SW480 (cell line): ENCODE measurements around the gene GPX5.
"Not testable (repeated sequence)": the region's sequence is repeated elsewhere in the genome, so short reads cannot be mapped to it uniquely, and the experiment has no call there.

Experiments
- DNase-seq: peaks from one replicate; pipeline ENCODE4 v3.0.0-alpha.2; 2016; ENCODE audit warnings: low spot score

The GPX5 gene

GRCh38 chr6:28515676-28516075, 10.0 kb upstream of the GPX5 start, which contains the start of gene GPX6:
Gene GPX6, minus strand, starts transcription at chr6:28515793. Its CDS starts 50 bp downstream, at chr6:28515743.
- DNase-seq: no peak

GRCh38 chr6:28517964-28518363, 7.7 kb upstream of the GPX5 start:
- DNase-seq: no peak

- DNase-seq: no peak
These were observed 3.0 kb upstream of the GPX5 start for GRCh38 chr6:28522594-28523240.

- no peak for DNase-seq
These were observed 2.4 kb upstream of the GPX5 start for GRCh38 chr6:28523241-28523622.

DNA sequence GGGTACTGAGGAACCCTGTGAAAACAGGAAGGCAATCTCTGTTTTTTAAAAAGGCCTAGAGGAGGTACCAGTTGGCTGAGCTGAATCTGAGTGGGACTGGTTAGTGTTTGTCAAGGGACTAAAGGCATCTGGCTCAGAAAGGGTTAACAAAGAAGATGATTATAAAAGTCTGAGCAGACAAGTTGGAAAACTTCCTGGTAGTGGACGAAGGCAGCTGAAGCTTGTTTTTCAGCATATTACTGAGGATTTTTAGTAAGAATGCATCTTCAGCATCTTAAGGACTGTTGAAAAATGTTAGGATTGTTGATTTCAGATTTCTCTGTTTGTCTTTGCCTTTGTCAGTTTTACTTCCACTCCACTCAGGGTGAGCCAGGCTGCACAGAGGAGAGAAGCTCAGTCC, 5.1 kb downstream of the GPX5 start:
- no peak for DNase-seq

DNA sequence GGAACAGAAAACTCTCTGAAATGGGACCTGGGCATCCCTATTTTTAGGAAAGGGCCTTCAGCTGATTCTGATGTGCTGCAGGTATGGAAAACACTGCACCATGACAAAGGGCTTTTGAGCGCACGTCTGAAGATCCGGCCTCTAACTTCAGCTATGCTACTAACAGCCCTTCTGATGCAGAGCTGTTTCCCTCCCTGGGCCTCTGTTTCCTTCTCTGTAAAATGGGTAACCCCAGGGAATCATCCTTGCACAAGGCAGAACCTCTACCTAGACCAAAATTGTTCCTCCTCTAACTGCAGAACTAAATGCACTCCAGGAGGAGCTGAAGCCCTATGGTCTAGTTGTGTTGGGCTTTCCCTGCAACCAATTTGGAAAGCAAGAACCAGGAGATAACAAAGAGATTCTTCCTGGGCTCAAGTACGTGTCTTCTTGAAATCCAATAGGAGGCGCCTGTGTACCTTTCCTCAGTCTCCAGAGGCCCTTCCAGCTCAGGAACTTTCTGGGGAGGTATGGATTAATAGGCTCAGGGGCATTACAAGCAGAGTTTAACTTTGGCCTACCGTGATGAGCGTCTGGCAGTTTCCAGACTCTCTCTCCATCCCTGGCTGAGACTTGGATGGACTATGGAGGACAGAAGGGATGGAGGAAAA, 5.9 kb downstream of the GPX5 start:
- no peak for DNase-seq

GRCh38 chr6:28534306-28534705, 8.6 kb downstream of the GPX5 start:
- no peak for DNase-seq

DNA sequence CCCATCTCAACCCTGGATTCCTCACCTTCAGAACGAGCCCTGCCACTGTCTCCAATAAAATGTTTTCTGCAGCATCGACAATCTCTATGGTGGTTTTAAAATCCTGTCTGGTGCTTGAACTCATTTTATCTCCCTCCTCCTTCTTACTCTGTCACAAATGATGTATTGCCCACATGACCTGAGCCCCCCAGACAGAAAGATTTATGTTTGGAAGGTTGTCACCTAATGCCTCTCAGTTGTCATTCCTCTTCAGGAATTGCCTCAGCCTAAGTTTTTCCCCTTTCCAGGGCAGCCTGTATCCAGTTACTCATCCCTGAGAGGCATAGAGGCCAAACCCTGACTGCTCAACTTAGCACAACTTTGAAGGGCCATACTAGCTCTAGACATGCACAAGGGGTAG, 9.2 kb downstream of the GPX5 start:
- DNase-seq: no peak

DNA sequence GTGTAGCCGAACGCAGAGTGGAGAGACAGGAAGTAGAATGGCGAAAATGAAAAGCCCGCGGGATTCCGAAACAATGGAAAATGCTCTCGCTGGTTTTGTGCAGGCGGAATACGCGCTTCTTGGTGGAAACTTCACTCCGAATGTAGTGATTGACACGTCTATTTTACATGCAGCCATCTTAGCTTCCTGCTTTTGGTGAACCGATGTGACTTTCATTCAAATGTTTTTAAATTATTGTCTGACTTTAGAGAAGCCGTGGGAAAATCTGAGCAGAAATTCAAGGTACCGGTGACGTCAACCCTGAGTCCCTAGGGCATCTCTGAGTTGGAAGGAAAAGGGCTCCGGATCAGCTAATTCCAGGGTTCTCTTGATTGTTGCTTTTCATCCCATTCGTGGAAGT, 11.4 kb downstream of the GPX5 start:
- DNase-seq: peak; percentile 2

DNA sequence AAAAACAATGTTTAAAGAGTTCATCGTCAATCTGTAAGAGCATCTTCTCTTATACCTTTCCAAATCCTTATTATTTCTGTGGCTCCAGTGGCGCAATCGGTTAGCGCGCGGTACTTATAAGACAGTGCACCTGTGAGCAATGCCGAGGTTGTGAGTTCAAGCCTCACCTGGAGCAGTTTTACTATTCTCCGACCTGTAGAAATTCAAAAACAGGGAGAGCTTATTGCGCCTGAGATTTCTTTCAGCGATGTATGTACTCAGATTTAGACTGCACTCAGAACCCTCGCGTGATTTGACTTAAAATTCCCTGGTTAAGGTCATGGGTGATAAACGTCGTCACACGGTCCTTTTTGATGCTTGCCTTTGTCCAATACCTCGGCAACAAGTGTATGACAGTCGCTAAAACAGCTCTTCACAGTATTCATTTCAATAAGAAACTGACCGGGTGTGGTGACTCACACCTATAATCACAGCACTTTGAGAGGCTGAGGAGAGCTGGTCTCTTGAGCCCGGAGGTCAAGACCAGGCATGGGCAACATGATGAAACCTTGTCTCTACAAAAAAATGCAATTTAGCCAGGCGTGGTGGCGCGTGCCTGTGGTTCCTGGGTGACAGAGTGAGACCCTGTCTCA, 11.9 kb downstream of the GPX5 start:
- DNase-seq: peak; percentile 41

DNA sequence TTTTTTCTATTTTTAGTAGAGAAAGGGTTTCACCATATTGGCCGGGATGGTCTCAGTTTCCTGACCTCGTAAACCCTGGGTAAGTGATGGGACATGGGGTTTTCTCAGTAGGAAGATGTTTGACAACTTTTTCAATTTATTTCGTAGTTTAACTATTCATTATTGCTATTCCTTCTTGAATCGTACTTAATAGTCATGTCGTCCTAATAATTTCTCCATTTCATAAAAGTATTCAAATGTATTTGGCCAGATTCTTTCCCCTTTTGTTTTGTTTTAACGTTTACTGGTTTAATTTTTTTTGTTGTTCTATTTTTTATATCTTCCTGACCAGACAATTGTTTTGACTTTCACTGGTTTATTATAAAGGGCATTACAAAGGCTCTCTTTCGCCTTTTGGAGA, 16.3 kb downstream of the GPX5 start:
- no peak for DNase-seq

DNA sequence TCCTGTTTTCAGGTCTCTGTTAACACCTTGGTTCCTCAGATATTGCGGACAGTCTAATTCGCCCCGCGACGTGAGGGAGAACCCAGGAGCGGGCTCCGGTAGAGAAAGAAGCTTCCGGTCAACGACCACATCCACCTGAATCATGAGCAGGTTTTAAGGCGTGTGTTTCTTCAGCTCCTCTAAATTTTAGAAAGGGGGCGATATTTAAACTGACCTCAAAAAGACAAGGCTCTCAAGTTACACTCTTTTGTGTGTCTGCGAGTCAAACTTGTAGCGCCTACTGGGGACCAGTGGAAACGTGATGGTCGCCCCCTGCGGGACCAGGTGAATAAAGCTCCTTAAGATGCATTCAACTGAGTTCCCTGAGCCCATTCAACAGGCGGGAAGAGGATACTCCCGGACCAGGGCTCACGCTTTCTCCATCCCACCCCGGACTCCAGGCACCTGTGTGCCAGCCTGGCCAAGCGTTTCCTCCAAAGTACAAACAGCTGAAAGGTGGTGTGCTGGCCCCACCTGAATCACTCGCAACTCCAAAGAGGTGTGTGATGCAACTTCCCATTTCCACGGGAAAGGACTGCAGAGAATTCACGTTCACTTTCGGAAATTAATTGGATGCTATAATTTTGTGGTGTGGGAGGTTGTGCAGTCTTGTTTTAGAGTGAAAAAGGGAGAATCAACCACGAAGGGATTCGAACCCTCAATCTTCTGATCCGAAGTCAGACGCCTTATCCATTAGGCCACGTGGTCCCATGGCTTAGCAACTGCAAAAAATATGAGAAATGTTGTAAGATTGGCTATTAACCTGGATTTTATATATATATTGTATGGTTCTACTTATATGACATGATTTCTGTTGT, 17.0 kb downstream of the GPX5 start:
- DNase-seq: peak; percentile 80

DNA sequence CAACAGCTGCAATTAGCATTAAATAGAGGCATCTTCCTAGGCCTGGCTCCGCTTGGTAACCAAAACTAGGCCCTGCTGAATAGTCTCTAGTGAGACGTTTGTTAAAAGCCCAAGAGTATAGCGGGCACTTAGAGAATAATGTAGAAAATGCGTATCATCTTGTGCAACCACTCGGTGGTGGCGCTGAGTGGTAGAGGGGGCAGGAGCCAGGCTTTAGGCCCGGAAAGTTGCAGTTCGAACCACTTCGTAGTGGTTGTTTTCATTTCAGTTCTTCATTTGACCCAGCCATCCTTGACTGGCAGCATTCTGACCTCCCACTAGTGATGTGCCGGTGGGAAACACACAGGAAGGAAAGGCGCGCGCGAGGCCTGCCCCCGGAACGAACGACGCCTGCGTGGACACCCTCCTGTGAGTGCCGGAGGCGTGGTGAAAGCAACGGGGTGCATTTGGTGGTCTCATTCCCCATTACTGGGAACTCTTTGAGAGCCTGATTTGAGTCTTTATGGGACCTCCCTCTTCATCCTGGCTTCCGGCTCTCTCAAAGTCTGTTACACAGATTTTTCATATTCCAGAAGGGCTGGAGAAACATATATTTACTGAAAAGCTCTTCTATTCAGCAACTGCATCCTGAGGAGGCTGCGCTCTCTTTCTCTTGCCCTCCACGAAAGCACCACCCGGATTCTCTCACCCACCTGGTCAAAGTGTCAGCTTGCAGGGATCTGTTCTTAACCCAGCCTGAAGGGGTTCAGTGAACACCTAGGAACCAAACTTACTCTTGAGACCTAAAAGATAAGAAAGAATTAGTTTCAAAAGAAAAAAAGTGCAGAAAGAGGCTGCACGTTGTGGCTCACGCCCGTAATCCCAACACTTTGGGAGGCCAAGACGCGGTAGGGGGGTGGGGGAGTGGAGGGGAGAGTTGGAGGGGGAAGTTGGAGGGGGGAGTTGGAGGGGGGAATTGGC, 18.2 kb downstream of the GPX5 start:
- no peak for DNase-seq

GRCh38 chr6:28545955-28546354, 20.3 kb downstream of the GPX5 start:
- DNase-seq: no peak

GRCh38 chr6:28547003-28547402, 21.3 kb downstream of the GPX5 start:
- DNase-seq: not testable (repeated sequence)

DNA sequence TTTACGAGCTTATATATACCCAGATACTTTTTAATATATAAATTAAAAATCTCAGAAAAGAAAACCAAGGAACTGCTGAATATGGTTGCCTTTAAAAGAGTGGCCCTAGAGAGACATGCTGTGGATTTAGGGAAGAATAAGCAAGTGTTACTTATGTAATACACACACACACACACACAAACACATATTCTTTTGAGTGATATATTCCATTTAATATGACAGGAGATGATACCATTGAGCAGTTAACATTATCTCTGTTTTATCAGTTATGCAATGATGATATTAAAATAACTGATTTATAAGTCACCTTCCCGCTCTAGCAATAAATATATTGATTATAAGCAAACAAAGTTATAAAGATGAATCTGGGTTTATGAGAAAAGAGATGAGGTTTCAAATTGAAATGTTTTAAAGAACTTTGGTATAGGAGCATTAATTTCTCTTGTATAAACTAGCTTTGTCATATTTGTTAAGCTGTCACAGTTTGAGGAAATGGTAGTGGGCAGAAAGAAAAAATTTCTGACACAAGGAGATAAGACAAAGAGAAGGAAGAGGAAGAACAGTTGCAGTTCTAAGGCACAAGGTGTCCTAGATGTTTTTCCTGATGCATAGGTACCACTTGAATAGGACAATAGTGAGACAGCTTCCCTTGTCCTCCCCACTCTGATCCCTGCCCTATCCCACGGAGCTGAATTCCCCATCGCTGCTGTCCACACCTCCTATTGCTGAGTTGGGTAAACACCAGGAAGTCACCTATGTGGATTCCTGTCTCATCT, 26.4 kb downstream of the GPX5 start:
- no peak for DNase-seq

GRCh38 chr6:28553384-28553985, 27.8 kb downstream of the GPX5 start:
- no peak for DNase-seq

- DNase-seq: no peak
These were observed 28.6 kb downstream of the GPX5 start for GRCh38 chr6:28553986-28554881.

- no peak for DNase-seq
These were observed 29.5 kb downstream of the GPX5 start for GRCh38 chr6:28555136-28555535.
